ENCODE measurements around the gene SORBS1.

SORBS1 gene

GRCh38 chr10:95281206-95281605 is 280.0 kb downstream of the SORBS1 start:
- DNase-seq, result no peak

GRCh38 chr10:95280637-95281036 is 280.5 kb downstream of the SORBS1 start:
- DNase-seq, result no peak

DNA sequence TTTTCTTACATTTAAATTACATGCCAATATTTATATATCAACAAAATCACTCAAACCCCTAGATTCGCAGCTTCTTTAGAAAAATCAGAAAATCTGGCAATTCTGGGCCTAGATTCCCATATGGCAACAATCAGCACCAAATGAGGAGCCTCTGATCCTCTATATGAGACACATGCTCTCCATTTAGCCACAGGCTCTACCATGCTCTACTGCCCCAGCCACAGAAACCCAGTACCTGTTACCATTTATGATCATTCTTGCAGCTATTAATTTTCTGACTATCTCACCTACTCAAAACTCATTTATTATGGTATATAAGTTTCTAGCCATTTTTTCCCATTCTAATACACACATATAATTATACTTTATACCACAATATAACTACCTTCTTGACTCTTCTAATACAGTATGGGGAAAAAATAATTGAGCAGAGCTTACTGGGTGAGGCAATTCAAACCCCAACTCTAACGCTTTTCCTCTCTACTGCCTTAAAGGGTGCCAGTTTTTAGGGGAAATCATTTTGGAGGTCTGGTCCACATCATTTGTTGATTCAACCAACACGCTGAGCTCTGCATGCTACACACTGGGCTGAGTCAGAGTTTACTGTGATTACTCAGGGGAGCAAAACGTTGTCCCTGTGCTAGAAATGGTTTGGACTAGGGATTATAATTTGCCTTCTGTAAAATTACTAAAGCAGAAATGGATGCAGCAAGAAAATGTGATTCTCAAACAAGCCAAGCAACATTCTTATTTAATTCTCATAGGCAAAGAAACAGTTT is 281.9 kb downstream of the SORBS1 start:
- DNase-seq, result peak; percentile 37

DNA sequence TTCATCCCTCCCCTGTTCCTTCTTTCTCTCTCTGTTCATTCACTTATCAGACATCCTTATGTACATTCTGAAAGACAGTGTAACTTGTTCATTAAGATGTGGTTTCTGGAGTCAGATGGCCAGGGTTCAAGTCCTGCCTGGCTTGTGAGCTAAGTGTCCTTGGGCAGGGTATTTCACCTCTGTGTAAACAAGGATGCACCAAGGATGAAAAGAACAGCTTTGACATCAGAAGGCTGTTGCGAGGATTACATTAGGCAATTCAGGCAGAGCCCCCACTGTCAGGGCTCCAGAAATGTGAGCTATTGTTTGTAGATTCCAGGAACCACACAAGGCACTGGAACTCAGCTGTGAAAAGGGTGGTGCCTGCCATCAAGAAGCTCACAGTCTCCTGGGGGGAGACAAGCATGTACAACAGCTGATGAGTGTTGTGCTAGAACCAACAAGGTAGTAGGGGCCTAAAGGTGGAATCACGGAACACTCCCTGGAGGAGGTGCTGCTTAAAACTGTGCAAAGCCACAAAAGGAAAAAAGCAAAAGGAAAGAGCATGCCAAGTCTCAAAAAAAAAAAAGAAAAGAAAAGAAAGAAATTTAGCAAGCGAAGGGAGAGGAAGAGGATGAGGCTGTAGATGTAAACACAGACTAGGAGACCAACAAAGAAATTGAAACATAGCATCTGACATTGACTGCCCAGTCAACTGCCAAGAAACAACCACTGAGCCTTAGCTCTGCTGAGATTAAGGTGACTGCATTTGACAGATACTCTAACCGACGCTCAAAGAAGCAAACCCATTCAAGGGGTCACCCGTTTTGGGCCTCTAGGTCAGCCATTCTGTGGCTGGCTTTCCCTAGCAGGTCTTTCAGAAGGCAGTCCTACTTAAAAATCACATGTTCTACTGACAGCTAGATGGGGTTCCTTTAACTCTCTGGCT is 282.8 kb downstream of the SORBS1 start:
- DNase-seq, result no peak

GRCh38 chr10:95277614-95278013 is 283.6 kb downstream of the SORBS1 start:
- no peak for DNase-seq

- no peak for DNase-seq
Measured at GRCh38 chr10:95277201-95277570, 284.0 kb downstream of the SORBS1 start.

DNA sequence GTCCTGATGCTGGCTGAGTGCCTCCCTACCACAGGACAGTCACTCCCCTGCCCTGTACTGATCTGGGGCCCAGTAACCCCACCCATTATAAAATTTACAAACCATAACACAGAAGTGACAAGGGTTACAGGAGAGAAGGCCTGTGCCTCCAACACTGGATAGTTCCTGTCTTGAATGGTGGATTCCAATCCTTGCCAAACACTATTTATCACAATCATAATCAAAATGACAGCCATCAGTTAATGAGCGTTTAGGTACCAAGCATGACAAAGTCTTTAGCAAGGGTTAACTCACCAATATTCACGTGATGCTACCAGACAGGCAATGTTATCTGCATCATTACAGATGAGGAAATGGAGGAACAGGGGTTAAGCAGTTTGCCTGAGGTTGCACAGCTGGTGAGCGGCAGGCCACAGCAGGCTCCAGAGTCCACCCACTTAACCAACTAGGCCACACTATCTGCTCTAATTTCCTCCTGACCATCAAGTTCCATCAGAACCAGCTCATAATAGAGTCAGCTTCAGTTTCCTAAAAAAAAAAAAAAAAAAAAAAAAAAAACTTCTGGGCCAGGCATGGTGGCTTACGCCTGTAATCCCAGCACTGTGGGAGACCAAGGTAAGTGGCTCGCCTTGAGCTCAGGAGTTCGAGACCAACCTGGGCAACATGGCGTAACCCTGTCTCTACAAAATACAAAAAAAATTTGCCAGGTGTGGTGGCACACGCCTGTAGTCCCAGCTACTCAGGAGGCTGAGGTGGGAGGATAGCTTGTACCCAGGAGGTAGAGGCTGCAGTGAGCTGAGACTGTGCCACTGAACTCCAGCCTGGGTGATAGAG is 284.6 kb downstream of the SORBS1 start:
- no peak for DNase-seq

DNA sequence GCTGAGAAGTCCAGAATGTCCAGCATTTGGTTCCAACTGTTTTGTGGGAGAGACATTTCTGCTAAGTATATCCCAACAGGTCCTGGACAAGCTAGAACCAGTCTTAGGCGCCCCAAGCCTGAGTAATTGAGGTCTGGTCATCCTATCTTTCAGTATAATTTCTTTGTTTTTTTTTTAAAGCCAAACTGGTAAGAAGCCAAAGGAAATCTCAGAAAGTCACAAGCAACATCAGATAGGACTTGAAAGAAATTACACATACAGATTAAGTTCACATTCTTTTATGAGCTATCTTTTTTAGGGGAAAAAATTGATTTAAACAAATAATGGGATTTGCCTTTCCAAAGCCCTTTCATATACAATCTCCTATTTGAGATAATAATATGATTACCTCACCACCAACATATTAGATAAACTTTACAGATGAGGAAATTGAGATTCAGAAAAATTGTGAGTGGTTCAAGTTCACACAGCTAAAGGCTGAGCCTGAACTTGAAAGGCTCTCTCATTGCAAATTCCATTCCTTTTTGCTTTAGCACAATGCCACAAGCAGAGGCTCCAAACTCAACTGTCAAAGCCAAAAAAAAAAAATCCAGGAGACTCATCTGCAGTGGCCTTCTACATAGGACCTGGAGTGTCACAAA is 285.3 kb downstream of the SORBS1 start:
- DNase-seq, result peak; percentile 63

DNA sequence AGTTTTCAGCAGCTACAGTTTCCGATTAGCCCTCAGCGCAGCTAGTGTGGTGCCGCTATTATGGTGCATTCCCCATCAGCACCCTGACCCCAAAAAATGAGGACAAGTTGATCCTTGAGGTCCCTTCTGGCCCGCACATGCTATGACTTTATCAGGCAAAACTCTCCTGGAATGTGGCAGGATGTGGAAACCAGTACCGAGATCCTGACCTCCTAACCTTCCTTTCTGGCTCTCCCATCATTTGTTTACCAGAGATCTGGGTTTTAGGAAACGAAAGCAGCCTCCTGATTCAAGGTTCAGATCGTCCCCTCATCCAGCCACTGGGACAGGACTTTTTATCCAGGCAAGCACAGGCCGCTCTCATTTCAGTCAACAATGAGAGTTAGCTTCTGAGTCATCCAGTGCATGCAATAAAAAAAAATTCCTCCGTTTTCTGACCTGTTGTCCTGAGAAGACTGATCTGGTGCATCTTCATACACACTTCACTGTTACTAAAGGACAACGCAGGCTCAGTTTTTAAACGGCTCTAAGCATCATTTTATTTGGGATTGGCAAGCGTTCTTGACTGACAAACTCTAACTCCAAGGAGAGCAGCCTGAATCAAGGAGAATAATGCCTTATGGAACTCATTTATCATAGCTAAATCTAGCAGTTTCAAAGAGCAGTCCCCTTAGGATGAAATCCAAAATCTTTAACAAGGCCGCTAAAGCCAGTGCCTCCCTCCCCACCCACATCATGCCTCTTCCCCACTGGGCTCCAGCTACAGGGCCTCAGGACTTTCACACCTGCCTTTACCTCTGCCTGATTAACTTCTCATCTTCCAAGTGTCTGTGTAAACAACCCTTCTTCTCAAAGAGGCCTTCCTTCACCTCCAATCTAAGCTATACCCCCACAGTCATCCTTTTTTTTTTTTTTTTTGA is 287.5 kb downstream of the SORBS1 start:
- peak; percentile 73 for DNase-seq

- DNase-seq, result peak; percentile 99
Measured at GRCh38 chr10:95268438-95268837, 292.7 kb downstream of the SORBS1 start.

DNA sequence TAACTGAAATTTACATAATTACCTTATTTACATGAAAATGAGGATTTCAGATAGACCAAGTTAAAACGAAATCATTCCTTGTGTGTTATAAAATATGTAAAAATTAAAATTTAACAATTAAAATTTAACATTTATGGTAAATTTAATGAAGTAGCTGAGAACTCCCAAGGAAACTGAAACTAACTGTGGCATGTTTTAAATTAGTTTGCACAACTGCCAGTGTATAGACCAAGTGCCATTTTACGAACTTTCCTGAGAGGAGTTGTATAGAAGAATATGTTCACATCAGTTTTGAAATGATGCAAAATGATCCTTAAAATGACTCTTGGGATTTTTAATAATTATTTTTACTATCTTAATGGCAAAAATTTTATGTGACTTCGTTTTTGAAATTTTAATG is 293.9 kb downstream of the SORBS1 start:
- no peak for DNase-seq

GRCh38 chr10:95266674-95267095 is 294.5 kb downstream of the SORBS1 start:
- DNase-seq, result peak; percentile 96

DNA sequence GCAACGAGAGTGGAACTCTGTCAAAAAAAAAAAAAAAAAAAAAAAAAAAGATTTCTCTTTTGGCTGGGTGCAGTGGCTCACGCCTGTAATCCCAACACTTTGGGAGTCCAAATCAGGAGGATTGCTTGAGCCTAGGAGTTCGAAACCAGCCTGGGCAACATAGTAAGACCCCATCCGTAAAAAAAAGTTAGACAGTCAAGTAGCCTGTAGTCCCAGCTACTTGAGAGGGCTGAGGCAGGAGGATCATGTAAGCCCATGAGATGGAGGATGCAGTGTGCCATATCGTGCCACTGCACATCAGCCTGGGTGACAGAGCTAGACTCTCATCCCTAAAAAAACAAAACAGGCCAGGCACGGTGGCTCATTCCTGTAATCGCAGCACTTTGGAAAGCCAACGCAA is 295.6 kb downstream of the SORBS1 start:
- DNase-seq, result no peak

GRCh38 chr10:95264227-95265051 is 296.7 kb downstream of the SORBS1 start:
- peak; percentile 88 for DNase-seq

DNA sequence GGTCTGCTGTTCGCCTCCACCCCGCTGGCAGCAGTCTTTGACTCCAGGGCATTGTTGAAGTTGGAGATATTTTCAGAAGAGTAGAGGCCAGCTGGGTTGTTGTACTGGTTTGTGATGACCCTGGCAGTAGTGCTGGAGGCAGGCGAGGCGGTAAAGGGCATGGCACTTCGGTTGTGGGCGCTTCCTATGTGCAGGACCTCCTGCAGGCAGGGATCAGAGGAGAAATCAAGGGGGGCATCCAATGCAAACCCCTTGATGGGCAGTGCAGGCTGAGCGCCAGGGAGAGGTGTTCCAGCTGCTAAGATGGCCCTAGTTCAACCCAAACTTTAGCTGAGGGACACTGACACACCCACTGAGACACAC is 297.3 kb downstream of the SORBS1 start:
- DNase-seq, result no peak

GRCh38 chr10:95262763-95263518 is 298.2 kb downstream of the SORBS1 start:
- no peak for DNase-seq

DNA sequence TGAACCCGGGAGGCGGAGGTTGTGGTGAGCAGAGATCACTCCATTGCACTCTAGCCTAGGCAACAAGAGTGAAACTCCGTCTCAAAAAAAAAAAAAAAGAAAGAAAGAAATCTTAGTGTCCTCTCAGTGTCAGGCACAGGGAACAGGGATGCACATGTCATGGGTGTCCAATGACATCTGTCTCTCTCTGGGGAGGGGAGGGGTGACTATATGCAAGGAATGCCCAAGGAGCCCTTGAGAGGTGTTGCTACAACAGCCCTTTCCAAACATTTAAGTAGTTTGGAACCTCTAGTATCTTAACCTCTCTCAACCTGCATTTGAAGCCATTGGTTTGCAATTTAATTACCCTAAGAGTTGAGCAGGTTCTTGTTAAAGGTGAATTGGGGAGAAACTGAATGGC is 299.2 kb downstream of the SORBS1 start:
- DNase-seq, result no peak

All from NCI-H226 (cell line).